ENCODE measurements around the gene AIFM3. TPM values are rescaled to one million over a fixed set of nuclear protein-coding genes. Genes with fewer than 3 reads are reported as not detected.

AIFM3 gene
- polyA plus RNA-seq, 1 donor: 0.68 TPM

DNA sequence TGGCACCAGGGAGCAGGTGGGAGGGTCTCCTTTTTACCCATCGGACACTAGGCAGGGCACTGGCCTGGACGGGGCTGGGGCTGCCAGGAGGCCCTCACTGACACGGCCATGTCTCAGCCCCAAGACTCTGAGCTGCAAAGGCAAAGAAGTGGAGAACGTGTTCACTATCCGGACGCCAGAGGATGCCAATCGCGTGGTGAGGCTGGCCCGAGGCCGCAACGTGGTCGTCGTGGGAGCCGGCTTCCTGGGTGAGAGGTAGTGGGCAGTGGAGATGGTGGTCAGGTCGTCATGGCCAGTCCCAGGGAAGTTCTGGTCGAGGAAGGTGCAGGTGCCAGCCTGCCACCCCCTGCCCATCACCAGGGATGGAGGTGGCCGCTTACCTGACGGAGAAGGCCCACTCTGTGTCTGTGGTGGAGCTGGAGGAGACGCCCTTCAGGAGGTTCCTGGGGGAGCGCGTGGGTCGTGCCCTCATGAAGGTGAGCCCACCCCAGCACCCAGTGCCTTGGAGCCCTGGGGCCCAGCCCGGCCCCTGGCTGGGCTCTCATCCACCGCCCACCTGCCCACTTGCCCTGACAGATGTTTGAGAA lies 9.3 kb downstream of the AIFM3 start:
- no peak for DNase-seq

- no peak for DNase-seq
These were observed 10.0 kb downstream of the AIFM3 start for GRCh38 chr22:20977019-20977418.

DNA sequence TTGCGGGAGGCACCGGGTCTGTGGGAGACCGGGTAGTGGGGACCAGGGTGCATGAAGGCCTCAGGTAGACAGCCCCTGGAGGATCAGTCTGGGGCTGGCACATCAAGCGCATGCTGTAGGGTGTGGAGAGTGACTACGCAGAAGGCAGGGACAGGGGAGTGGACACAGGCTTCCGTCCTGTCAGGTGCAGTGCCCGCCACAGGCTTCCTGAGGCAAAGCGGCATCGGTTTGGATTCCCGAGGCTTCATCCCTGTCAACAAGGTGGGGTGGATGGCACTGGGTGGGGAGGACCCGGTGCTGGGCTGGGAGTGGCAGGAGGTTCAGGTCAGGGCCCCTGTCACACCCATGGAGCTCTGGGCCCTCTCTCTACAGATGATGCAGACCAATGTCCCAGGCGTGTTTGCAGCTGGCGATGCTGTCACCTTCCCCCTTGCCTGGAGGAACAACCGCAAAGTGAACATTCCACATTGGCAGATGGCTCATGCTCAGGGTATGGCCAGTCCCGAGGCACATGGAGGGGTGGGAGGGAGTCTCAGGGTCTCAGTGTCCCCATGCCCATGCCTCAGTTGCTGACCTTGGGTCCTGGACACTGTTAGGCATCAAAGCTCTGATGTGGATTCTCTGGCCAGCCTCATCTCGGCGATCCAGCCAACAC lies 10.6 kb downstream of the AIFM3 start:
- no peak for DNase-seq

DNA sequence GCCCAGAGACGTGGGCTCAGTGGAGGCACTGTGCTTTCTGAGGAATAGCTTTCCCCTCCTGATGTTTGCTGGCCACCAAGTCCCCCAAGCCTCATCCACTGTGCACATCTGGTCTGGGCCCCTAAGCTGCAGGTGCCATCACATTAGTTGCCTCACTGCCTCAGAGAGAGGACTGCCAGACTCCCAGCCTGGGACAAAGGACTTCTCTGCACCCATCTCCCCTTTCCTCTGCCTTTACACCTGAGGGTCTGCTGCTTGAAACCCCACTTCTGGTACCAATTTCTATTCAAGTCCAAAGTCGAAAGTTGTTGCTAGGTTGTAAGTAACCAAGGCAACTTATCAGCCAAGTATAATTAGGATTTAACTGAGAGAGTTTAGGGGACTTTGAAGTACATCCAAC lies 11.4 kb downstream of the AIFM3 start:
- no peak for DNase-seq

GRCh38 chr22:20979243-20979809 lies 12.3 kb downstream of the AIFM3 start:
- DNase-seq: peak; percentile 74

DNA sequence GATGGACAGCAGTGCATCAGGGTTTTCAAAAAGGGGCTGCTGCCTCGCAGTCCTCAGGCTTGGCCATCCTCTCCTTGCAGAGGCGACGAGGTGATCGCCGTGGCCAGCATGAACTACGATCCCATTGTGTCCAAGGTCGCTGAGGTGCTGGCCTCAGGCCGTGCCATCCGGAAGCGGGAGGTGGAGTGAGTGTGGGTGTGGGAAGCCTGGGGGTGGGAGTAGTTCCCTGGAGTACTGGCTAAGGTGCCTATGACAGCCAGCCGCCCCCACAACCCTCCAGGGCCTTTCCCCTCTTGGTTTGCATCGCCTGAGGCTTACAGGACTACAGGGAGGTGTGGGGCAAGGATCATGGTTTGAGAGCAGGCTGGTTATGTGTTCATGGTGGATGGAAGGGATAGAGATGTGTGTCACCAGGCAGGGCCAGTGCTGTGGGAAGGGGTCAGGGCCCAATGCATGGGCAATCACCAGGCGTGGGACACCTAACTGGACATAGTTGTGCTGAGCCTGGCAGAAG lies 12.9 kb downstream of the AIFM3 start:
- no peak for DNase-seq

DNA sequence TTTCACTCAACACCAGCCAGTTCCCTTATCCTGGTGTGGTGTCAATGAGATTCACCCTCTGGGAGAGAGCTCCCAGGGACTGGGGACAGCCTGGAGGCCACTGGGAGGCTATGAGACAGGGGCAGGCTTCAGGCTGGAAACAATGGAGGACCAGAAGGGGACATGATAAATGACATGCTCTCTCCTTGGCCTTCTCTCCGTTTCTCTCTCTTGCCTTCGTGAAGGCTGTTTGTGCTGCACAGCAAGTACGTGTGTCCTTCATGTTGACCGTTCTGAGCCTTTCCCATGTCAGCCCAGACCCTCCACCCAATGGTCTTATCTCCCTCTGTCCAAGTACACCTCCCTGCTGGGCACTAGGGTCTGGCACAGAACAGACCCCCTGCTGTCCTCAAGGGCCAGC lies 13.5 kb downstream of the AIFM3 start:
- DNase-seq: no peak

- no peak for DNase-seq
These were observed 14.1 kb downstream of the AIFM3 start for GRCh38 chr22:20980938-20981722.

- peak; percentile 78 for DNase-seq
These were observed 14.9 kb downstream of the AIFM3 start, which contains the start of gene LZTR1 for GRCh38 chr22:20981787-20982562. LZTR1 (plus strand) TSS chr22:20982297; CDS start chr22:20982372, 75 bp downstream.

DNA sequence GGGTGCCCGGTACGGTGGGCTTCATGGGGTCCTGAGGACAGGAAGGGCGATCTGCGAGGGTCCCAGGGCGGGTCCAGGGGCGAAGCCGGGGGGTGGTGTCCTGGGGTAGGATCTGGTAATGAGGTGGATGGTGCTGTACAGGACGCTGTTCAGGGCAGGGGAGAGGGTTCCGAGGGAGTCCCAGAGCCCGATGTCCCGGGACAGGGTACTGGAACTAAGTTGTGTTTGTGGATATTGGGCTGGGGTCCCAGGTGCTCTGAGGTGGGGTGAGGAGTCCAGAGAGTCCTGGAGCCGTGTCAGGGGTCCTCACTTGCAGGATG lies 15.5 kb downstream of the AIFM3 start:
- DNase-seq: no peak

GRCh38 chr22:20983081-20983771 lies 16.2 kb downstream of the AIFM3 start:
- no peak for DNase-seq

- no peak for DNase-seq
These were observed 18.7 kb downstream of the AIFM3 start for GRCh38 chr22:20985720-20986119.

DNA sequence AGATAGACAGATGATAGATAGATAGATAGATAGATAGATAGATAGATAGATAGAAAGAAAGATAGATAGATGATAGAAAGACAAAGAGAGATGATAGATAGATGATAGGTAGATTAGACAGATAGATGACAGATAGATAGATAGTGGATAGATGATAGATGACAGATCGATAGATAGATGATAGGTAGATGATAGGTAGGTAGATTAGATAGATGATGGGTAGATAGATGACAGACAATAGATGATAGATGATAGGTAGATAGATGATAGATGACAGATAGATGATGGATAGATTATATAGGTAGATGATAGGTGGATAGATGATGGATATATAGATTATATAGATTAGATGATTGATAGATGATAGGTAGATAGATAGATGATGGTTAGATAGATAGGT lies 19.3 kb downstream of the AIFM3 start:
- DNase-seq: no peak

- no peak for DNase-seq
These were observed 20.3 kb downstream of the AIFM3 start for GRCh38 chr22:20987375-20987774.

GRCh38 chr22:20988573-20989322 lies 21.7 kb downstream of the AIFM3 start:
- no peak for DNase-seq

DNA sequence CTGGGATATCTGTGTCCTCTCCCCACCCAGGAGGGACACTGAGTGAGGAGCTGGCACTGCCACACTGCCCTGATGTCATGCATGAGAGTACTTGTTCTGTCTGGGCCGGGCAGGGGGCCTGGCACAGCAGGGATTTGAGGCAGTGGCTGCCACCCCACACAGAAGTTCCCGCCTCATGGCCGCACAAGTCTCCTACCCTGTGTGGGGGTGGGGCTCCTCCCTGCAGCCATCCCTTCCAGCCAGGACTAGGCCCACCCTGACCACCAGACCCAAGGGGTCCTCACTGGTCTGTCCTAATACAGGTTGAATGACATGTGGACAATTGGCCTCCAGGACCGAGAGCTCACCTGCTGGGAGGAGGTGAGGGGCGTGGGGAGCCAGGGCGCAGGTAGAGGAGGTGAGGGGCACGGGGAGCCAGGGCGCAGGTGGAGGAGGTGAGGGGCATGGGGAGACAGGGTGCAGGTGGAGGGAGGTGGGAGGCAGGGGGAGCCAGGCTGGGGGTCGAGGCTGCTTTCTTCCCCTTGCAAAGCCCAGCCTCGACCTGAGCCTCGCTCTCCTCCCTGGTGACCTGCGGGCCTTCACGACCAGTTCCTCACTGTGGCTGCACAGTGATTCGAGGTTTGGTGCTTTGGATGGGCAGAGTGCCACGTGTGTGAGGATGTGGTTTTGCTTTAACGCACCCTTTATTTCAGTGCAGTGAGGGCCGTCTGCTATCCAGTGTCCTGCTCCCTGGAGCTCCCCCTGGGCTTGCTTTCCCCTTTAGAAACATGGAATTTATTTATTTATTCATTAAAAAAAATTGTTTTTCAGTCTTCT lies 22.5 kb downstream of the AIFM3 start:
- DNase-seq: no peak

DNA sequence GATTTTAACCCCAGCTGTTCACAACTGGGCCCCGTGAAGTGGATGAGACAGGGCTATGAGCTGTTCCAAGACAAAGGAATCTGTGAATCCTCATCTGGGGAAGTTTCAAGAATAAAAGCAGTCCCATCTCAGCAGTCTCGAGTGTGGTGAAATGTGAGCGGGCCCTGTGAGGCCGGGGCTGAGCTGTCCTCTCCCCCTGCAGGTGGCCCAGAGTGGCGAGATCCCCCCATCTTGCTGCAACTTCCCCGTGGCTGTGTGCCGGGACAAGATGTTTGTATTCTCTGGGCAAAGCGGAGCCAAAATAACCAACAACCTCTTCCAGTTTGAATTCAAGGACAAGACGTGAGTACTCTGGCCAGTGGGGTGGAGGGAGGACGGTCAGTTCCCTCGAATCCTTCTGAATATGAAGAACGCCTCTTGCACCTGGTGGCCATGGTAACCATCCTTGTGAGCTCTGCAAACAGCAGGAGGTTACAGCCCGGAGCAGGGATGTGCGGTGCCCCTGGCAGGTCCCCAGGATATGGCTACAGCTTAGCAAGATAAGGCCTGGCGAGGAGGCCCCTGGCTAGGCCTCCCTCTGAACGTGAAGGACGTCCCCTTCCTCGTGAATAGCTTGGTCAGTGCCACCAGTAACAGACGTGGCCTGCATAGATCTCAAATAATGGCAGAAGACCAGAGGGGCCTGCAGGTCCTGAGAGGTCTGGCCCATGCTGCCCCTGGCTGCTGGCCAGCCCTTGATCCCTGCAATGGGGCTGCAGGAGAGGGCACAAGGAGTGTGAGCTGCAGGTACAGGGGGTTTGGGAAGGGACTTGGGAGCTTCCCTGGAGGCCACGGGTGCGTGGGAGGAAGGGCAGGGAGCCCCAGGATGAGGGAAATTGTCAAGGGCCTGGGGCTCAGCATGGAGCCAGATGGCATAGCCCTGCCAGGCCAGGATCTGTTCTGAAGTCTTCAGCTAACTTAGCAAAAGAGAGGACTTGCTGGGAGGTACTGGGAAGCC lies 23.4 kb downstream of the AIFM3 start:
- no peak for DNase-seq

GRCh38 chr22:20991252-20992055 lies 24.4 kb downstream of the AIFM3 start:
- DNase-seq: no peak
